HG03378 (cell line): ENCODE data around the gene GLDN.
A peak's percentile ranks its signal among the peaks of the same experiment; 100 is the strongest.

Experiments
- ATAC-seq: cut with Tn5 transposase; IDR thresholded peaks from one replicate; pipeline ENCODE4 v1.9.1; 2021; ENCODE audit warnings: mild to moderate bottlenecking, moderate library complexity; ENCODE audit not compliant: unreplicated experiment

The GLDN gene

GRCh38 chr15:51321316-51321715 is 20.1 kb upstream of the GLDN start:
- no peak for ATAC-seq

GRCh38 chr15:51322621-51323296 is 18.7 kb upstream of the GLDN start:
- ATAC-seq = no peak

- no peak for ATAC-seq
Observed at GRCh38 chr15:51323749-51324148, 17.7 kb upstream of the GLDN start.

DNA sequence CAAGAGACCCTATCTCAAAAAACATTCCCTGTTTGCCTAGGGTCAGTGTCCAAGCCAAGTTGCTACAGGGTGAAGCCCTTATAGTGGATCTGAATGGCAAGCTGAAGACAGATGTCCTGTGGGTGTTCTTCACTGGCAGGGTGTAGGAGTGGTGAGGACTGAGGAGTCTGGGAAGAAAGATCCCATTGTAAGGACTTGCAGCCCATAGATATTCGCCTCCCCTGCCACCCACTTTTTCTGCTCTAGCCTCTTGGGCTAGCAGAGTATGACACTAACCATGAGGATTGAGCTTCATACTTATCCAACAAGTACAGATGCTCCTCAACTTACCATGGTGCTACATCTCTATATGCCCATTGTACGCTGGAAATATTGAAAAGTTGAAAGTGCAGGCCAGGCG is 16.3 kb upstream of the GLDN start:
- no peak for ATAC-seq

DNA sequence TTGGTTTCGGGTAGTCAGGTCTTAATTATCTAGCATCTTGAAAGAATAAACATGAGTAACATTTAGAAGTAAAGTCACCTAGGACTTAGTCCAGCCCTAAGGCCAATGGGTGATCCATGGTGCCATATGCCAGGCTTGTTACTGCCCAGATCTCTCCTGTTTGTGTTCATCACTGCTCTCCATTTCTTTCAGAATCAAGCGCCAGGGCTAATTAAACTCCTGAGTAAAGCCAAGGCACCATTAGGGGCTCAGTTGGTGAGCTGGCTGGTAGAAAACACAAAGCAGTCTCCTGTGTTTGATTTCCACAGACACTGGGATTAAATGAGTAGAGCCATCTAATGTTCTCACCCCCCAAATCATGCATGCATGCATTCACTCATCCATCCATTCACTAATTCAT is 14.4 kb upstream of the GLDN start:
- ATAC-seq = no peak

DNA sequence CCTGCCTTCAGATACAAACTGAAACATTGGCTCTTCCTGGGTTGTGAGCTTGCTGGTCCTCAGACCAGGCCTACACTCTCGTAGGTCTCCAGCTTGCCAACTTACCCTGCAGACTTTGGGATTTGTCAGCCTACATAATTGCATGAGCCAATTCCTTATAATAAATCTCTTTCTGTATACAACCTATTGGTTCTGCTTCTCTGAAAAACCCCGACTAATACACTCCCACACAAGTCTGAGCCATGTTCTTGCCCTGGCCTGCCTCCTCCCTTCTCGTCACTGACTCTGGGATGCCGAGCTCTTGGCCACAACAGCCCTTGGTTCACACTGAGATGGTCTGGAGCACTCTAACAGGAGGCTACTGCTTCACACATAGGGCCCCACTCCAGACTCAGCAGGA is 12.5 kb upstream of the GLDN start:
- no peak for ATAC-seq

GRCh38 chr15:51331141-51331540 is 10.3 kb upstream of the GLDN start:
- no peak for ATAC-seq

GRCh38 chr15:51332206-51333147 is 9.0 kb upstream of the GLDN start:
- ATAC-seq = no peak

DNA sequence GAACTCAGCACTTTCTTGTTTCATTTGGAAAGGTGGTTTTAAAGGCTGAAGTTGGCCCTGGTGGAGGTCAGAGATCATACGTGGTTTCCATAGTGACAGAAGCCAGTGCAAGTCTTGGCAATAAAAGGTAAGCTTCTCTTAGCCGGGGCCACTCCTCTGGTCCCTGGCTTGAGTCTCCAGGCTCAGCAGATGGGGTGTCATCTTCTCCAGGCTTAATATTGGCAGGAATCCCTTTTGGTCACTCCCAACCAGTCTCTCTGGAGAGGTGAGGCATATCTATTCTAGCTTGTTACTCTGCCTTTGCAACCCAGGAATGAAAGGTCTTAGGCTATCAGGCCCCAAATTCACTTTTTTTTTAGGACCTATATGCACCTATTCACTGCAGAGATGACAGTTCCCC is 7.9 kb upstream of the GLDN start:
- ATAC-seq = no peak

GRCh38 chr15:51334011-51334451 is 7.4 kb upstream of the GLDN start:
- ATAC-seq = no peak

GRCh38 chr15:51335087-51335486 is 6.4 kb upstream of the GLDN start:
- ATAC-seq = no peak

DNA sequence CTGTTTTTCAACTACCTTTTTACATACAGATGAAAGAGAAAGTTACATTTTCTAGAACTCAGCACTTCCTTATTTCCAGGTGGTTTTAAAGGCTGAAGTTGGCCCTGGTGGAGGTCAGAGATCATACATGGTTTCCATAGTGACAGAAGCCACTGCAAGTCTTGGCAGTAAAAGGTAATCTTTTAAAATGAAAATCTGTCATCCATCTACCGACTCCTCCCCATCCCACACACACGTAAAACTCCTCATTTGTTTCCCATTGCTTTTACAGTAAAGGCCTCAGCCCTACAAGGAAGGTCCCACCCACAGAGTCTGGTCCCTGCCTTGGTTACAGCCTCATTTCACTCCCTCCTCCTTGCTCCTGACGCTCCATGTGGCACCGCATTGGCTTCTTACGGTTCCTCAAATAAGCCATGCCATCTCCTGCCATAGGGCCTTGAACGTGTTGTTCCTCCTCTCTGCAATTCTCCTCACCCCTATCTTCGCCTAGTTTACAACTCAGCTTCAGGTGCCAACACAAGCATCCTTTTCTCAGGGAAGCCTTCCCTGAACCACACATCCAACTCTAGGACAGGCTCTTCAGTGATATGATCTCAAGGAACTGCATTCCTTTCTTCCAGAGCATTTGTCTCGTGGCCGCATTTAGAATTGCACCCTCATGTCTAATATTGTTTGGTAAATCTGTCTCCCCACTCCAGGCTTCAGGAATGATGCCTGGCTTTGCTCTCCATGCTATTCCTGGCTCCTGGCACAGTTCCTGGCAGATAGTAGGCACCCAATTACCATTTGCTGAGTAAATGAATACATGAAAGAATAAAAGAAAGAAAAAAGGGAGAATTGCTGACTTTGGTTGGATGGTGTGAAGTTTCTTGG is 5.7 kb upstream of the GLDN start:
- peak; percentile 72 for ATAC-seq

- ATAC-seq = no peak
Observed at GRCh38 chr15:51338496-51338895, 3.0 kb upstream of the GLDN start, which contains the start of gene CYP19A1. Gene CYP19A1 (minus strand): TSS chr15:51338596. CDS start chr15:51242912, 95,684 bp downstream.

DNA sequence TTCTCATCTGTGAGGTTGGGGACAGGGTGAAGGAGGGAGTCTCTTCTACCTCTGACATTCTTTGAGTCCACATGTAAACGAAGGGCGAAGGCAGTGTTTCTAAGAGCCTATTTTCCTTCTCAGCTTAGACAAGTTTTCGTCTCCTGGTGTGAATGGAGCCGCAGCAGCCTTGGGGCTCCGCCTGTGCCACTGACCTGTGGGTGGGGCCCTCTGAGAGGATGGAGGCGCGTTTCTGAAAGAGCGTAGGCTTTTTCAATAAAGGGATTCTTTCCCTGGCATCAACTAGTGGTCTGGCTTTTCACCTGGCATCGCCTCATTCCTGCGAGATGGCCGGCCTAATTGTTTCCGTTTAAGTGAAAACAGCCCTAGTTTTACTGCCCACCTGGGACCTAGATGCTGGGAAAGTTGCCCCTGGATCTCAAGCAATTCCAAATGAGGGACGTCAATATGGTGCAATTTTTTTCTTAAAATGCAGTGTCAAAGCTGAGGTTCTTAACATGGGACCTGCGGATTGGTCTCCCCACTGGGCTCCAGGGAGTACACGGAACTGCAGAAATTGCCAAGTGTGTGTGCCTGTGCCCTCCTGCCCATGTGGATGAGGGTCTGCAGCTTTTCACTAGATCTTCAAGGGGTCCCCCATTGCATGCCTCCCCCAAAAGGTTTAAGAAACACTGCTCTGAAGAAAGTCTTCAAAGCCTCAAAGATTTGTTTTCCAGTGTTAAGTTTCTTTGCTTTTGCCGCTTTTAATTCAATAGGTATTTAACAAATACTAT is 958 bp downstream of the GLDN start:
- no peak for ATAC-seq

DNA sequence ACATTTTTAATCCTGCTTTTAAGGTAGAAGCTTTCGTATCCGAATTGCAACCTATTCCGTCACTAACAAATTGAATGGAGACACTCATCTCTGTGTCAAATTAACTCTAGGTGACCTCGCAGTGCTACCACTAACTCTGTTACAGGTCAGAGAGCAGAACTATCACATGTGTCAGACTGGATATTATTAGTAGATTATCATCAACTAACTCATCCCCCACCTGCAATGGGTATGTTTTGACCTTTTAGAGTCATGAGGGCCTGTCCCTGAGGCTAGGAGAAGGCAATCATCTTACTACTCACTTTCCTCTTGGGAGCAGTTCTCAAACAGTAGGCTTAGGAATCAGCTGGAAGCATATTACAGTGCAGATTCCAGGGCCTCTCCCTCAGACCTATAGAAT is 2.0 kb downstream of the GLDN start:
- no peak for ATAC-seq

DNA sequence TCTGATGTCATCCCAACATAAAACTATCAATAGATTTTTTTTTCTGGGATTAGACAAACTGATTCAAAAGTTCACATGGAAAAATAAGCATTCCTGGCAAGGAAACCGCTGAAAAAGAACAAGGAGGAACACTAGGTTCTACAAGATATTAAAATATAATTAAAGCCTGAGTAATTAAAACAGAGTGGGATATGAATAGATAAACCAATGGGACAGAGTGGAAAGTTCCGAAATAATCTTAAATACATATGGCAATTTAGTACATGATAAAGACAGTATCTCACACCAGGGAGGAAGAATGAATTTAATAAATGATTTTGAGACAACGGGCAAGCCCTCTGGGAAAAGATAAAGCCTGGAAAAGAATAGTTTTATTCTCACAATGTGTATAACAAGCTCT is 4.7 kb downstream of the GLDN start:
- ATAC-seq = no peak

DNA sequence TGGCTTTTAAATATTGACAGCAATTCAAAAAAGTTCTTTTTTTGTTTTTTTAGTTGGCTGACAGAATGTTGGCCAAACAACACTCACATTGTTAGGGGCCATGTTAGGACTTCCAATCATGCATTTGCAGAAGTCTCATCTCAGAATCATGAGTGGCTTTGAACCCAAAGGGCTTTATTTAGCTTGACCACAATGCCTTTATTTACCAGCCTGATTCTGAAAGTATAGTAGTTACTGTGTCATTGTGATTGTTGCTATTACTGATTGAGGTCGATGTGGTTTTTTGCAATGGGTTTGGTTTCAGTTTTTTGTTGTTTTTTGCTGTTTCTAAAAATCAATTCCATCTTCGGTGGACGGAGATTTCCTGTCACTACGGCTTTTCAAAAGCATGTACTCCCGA is 7.2 kb downstream of the GLDN start:
- ATAC-seq = peak; percentile 91

- ATAC-seq = no peak
Observed at GRCh38 chr15:51349156-51349844, 7.8 kb downstream of the GLDN start.

DNA sequence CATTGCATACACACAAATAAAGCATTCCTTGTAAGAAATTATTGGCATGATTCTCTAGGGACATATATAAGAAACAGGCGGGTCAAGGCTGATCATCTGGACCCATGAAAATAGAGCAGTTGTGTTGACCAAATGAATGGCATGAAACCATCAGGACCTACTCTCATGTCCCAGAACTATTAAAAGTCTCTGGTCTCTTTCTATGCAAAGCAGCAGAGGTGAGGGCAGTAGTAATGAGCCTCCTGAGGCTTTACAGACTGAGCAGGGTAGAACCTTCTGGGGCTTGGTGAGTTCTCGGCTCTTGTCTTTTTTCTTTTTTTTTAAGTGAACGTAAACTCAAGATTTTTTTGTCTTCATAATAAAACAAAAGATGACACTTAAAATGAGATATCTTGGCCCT is 9.3 kb downstream of the GLDN start:
- ATAC-seq = no peak

DNA sequence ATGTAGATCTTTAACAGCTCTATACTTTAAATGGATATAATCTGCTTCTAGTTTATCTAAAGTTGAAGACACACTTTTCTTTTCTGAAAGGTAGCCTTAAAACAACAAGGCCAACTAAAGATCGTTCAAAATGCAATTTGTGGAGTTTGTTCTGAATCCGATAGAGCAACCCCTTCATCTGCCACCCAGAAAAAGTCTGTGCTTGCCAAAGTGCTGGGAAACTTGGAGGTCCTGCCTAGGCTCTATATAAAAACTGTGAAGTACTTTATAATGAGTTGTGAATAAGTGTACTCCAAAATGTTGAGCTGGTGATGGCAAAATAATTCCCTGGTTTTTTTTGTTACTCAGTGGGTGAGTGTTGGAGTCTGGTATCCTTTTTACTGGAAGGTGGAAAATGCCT is 12.5 kb downstream of the GLDN start:
- ATAC-seq = no peak
